Ovary (tissue), 3 donors: ENCODE results near the gene SMDT1.
"Not testable (repeated sequence)": the region's sequence is repeated elsewhere in the genome, so short reads cannot be mapped to it uniquely, and the experiment has no call there.

Experiments used
- EP300 ChIP-seq: sonication (generic); formaldehyde crosslinking; IDR thresholded peaks from one replicate; pipeline ENCODE4 v1.6.1; 2017; ENCODE audit warnings: antibody characterized with exemption
- POLR2A ChIP-seq: fragments of 450-650 bp; IDR thresholded peaks from one replicate; pipeline ENCODE4 v1.6.1; 2017; ENCODE audit warnings: antibody characterized with exemption, mild to moderate bottlenecking, moderate library complexity
- TF ChIP-seq, protein P1 (sequence below), 3 donors: fragments of 450-650 bp in 2 of 3; fragments of 200-600 bp in 1 of 3; IDR thresholded peaks; one replicate each; pipeline versions ENCODE4 v1.5.1 to v1.8.0; 2016 to 2022; ENCODE audit warnings: antibody characterized with exemption in 3 of 3, mild to moderate bottlenecking in 1 of 3
- donor health status: DM: no; HTN: no; CAD: no.

DNA sequence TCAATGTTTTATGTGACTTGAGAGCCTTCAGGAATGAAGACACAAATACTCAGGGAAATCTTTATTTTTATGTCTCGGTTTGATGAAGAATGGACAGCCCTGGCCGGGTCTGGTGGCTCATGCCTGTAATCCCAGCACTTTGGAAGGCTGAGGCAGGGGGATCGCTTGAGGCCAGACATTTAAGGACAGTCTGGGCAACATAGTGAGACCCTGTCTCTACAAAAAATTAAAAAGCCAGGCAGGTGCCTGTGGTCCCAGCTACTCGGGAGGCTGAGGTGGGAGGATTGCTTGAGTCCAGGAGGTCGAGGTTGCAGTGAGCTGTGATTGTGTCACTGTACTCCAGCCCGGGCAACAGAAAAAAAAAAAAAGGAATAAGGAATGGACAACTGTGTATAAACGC, 8.0 kb upstream of the SMDT1 start:
- TF ChIP-seq EP300, POLR2A: not testable (repeated sequence)
- TF ChIP-seq, protein P1, sequence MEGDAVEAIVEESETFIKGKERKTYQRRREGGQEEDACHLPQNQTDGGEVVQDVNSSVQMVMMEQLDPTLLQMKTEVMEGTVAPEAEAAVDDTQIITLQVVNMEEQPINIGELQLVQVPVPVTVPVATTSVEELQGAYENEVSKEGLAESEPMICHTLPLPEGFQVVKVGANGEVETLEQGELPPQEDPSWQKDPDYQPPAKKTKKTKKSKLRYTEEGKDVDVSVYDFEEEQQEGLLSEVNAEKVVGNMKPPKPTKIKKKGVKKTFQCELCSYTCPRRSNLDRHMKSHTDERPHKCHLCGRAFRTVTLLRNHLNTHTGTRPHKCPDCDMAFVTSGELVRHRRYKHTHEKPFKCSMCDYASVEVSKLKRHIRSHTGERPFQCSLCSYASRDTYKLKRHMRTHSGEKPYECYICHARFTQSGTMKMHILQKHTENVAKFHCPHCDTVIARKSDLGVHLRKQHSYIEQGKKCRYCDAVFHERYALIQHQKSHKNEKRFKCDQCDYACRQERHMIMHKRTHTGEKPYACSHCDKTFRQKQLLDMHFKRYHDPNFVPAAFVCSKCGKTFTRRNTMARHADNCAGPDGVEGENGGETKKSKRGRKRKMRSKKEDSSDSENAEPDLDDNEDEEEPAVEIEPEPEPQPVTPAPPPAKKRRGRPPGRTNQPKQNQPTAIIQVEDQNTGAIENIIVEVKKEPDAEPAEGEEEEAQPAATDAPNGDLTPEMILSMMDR (IDR thresholded peaks at IDR 0.05) = not testable (repeated sequence)
